HG02798 (cell line): ENCODE results near the gene RAD23A.
A peak's percentile ranks its signal among the peaks of the same experiment; 100 is the strongest.
"Not testable (repeated sequence)": the region's sequence is repeated elsewhere in the genome, so short reads cannot be mapped to it uniquely, and the experiment has no call there.

ENCODE experiments used
- ATAC-seq: cut with Tn5 transposase; IDR thresholded peaks from one replicate; pipeline ENCODE4 v1.9.1; 2021; ENCODE audit warnings: mild to moderate bottlenecking; ENCODE audit not compliant: unreplicated experiment, poor library complexity

RAD23A gene

DNA sequence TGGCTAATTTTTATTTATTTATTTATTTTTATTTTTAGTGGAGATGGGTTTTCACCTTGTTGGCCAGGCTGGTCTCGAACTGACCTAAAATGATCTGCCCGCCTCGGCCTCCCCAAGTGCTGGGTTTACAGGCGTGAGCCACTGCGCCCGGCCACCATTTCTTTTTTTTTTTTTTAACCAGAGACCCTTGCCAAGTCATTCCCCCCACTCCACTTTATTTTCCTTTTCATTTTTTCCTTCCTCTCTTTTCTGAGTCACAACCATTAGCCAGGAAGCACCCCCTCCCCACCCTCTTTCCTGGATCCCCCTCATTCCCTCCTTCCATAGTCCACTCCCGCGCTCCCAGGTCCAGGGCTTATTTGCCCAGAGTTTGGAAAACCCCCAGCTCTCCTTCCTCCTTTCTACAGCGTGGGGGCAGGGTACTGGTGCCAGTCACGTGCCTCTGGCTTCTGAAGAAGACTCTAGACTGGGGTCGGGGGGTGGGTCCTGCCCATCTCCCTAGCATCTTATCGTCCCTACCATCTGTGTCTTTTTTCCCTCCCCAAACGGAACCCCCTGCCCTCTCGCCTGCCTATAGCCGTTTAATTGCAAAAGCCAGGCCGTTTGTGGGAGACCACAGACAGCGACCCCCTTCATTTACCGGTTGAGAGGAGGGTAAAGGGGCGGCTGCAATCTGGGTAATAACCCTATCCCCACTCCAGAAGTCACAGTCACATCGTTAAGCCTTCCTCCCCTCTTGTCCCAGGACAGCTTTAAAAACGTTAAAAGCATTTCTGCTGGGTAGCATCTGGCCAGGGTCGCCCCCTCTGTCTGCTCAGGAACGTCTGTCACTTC is 8.4 kb upstream of the RAD23A start:
- ATAC-seq = no peak

GRCh38 chr19:12937927-12938778 is 7.5 kb upstream of the RAD23A start, which contains the start of gene CALR:
TSS of gene CALR (plus strand) at chr19:12938609. CDS start at chr19:12938680, 71 bp downstream.
- peak; percentile 87 for ATAC-seq

- ATAC-seq = no peak
These were observed 6.7 kb upstream of the RAD23A start for GRCh38 chr19:12938779-12939601.

- no peak for ATAC-seq
These were observed 5.7 kb upstream of the RAD23A start for GRCh38 chr19:12939975-12940423.

DNA sequence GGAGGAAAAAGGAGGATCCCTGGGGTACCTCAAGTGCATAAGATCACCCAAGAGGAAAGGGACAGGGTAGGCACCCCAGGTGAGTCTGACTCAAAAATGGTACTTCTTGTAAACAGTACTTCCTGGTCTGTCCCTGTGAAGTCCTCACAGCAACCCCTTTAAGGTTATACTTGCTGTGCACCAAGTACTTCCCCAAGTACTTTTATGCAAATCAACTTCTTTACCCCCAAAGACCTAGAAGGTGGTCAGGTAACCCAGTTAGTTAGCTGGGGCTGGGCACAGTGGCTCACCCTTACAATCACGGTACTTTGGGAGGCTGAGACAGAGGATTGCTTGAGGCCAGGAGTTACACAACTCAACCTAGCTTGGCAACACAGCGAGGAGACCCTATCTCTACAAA is 4.8 kb upstream of the RAD23A start:
- no peak for ATAC-seq

DNA sequence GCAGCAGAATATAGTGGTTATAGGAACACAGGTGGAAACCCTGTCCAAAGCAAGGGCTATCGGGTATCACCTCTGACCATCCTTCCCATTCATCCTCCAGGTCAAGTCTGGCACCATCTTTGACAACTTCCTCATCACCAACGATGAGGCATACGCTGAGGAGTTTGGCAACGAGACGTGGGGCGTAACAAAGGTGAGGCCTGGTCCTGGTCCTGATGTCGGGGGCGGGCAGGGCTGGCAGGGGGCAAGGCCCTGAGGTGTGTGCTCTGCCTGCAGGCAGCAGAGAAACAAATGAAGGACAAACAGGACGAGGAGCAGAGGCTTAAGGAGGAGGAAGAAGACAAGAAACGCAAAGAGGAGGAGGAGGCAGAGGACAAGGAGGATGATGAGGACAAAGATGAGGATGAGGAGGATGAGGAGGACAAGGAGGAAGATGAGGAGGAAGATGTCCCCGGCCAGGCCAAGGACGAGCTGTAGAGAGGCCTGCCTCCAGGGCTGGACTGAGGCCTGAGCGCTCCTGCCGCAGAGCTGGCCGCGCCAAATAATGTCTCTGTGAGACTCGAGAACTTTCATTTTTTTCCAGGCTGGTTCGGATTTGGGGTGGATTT is 2.1 kb upstream of the RAD23A start:
- no peak for ATAC-seq

DNA sequence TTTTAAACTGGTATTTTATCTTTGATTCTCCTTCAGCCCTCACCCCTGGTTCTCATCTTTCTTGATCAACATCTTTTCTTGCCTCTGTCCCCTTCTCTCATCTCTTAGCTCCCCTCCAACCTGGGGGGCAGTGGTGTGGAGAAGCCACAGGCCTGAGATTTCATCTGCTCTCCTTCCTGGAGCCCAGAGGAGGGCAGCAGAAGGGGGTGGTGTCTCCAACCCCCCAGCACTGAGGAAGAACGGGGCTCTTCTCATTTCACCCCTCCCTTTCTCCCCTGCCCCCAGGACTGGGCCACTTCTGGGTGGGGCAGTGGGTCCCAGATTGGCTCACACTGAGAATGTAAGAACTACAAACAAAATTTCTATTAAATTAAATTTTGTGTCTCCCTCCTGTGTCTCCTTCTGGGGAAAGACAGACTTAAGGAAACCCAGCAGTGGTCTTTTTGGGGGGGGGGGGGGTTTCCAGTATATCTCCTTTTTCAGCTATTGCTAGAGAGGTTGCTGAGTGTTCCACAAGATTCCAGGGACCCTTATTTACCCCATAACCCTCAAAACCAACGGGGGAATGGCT is 1.5 kb upstream of the RAD23A start:
- no peak for ATAC-seq

GRCh38 chr19:12946092-12946721 is 545 bp downstream of the RAD23A start:
- peak; percentile 28 for ATAC-seq

DNA sequence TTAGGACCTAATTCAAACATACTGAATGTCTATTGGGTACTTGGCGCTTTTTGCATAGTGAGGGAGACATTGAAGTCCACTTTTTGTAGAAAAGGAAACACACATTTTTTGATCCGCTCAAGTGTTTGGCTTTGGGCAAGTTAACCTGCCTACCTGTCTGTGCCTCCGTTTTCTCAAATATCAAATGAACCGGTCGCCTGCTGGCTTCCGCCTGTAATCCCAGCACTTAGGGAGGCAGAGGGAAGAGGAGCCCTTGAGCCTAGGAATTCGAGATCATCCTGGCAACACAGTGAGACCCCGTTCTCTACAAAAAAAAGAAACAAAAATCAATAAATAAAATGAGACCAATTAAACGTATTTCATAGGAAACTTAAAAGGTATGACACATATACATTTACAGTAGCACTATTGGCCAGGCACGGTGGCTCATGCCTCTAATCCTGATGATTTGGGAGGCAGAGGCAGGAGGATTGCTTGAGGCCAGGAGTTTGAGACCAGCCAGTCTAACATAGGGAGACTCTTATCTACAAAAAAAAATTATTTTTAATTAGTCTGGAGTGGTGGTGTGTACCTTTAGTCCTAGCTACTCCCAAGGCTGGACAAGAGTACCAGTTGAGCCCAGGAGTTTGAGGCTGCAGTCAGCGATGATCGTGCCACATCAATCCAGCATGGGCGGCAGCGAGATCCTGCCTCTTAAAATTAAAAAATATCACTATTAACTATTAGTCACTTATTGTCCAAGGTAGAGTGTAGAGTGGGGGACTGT is 1.3 kb downstream of the RAD23A start:
- no peak for ATAC-seq

DNA sequence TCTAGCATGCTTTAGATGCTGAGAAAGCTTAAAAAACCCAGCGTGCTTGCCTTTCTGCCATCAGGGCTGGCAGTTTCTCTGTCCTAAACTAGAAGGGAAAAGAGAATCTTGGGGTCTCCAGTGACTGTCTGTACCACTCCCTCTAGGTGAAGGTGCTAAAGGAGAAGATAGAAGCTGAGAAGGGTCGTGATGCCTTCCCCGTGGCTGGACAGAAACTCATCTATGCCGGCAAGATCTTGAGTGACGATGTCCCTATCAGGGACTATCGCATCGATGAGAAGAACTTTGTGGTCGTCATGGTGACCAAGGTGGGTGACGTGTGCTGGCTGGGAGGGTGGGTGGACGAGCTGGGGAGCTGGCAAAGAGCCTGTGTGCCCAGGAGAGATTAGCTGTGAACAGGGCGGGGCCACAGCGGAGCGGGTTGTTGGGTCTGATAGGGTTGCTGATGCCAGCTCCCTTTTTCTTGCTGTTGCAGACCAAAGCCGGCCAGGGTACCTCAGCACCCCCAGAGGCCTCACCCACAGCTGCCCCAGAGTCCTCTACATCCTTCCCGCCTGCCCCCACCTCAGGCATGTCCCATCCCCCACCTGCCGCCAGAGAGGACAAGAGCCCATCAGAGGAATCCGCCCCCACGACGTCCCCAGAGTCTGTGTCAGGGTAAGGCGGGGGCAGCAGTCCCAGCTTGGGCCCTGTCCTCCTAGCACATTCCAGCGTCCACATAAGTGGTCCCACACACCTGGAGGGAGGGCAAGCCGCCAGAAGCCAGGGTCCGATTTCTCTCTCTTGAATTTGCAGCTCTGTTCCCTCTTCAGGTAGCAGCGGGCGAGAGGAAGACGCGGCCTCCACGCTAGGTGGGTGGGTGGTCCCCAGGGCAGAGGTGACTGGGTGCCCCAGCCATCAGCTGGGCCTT is 2.3 kb downstream of the RAD23A start:
- ATAC-seq = no peak

- no peak for ATAC-seq
These were observed 3.1 kb downstream of the RAD23A start for GRCh38 chr19:12948612-12949362.

DNA sequence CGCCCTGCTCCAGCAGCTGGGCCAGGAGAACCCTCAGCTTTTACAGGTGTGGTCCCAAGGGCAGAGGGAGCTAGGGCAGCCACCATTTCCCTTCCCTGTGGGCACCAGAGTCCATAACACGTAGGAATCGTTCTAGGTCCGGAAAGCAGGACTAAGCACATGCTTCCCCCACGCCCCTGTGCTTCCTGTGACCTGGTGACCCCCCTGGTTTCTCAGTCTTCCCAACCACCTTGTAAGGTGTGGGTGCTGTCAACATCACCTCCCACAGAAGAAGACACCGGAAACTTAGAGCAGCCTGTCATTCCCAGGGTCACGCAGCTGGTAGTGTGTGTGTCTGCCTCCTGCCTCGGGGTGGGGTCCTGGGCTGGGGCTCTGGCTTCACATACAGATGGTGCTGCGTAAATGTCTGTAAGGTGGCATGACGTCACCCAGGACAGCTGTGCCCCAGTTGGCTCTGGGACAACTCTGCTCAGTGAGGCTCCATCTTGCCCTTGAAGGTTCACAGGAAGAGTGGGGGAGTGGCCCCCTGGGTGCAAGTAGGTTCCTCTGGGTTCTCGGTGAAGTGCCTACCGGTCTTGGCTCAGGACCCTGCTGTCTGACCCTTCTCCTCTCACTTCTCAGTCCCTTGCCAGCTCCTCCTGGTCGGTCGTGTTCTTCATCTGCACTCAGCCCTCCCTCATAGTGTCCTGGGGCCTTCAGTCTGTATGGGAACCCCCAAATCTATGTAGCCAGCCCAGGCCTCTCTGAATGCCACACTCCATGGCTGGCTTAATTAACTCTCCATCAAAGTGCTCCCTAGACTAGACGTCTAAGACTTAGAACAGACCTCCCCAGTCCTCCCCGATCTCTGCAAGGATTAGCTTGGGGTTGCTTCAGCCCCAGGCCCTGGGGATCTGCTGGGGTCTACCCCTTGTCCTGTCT is 4.0 kb downstream of the RAD23A start:
- no peak for ATAC-seq

DNA sequence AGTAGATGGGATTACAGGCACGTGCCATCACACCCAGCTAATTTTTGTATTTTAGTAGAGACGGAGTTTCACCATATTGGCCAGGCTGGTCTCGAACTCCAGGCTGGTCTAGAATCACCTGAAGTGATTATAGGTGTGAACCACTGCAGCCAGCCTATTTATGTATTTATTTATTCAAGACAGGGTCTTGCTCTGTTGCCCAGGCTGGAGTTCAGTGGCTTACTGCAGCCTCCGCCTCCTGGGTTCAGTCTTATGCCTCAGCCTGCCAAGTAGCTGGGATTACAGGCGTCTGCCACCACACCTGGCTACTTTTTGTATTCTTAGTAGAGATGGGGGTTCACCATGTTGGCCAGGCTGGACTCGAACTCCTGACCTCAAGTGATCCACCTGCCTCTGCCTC is 6.4 kb downstream of the RAD23A start:
- not testable (repeated sequence) for ATAC-seq

GRCh38 chr19:12952488-12953137 is 7.0 kb downstream of the RAD23A start:
- no peak for ATAC-seq

GRCh38 chr19:12953138-12953798 is 7.6 kb downstream of the RAD23A start:
- ATAC-seq = no peak
